ENCODE results near the gene SEMA5A. TPM values are rescaled to one million over a fixed set of nuclear protein-coding genes. Genes with fewer than 3 reads are reported as not detected.

The SEMA5A gene
- polyA plus RNA-seq, 1 of the 3 experiments (the other 2 are of a cell fraction), result 0.58 TPM

DNA sequence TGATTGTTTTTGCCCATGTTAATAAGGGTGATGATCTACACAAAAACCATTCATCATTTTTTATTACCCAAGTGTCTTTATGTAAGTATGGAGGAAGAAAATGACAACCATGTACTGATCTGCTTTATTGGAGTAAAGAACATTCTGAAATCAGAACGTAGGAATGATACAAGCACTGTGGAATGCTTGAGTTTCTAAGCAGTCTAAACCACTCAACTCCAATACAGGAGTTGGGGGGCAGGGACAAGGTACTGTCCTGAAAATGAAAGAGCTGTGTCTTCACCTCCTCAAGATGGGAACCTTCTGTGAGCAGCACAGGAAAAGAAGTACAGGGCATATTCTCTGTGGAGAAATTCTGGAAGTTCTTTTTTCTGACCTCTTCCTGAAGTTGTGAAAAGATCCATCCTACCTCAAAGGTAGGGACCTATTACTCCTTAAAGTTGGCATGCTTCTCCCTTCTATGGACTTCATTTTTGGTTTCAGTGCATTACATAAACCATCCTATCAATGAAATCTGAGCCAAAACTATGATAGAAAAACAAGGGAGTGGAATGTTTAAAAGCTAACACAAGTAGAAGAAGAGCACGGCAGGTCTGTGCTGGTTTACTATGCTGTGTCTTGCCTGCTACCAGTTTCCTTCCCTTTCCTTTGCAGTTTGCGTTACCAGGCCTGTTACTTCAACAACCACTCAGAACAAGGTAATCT is 202.6 kb downstream of the SEMA5A start:
- Histone ChIP-seq H3K4me1 (ENCODE audit: control insufficient read depth in 1 of 2, insufficient read depth in 2 of 2, low read depth in 1 of 2, low read length in 1 of 2) (peaks cover 0 to 10% of the 10 kb centered on the region in 2 experiments; a peak in 2 of 4 replicates), H4K20me1 (ENCODE audit: insufficient read depth) (no peaks in the 10 kb centered on the region), H3K4me3 (ENCODE audit: low read depth in 2 of 2, low read length in 1 of 2) (no peak overlapping the region), H3K27me3 (ENCODE audit: insufficient read depth) (no peaks in the 10 kb centered on the region), H3K9me3 (no peaks in the 10 kb centered on the region), H3F3A (replicated peaks; ENCODE audit: insufficient read depth) (peaks cover 3% of the 10 kb centered on the region), H3K27ac (ENCODE audit: low read depth in 2 of 2, low read length in 1 of 2) (no peak overlapping the region; a peak in 1 of 4 replicates), H3K4me2 (no peak overlapping the region), H3K36me3 (replicated peaks in 1 of 2; ENCODE audit: control insufficient read depth in 1 of 2, insufficient read depth in 2 of 2, low read length in 1 of 2) (no peaks in the 10 kb centered on the region), H3K79me2 (ENCODE audit: insufficient read depth) (no peaks in the 10 kb centered on the region), H3K9me2 (no peaks in the 10 kb centered on the region), H2AFZ (ENCODE audit: low read depth) (no peak overlapping the region), H3K9ac (no peak overlapping the region)
- WGBS (ENCODE audit: low lambda C conversion rate), result 35% methylated on average over 3 of the region's 3 CpGs
- POLR2A ChIA-PET, result no interaction called here
- CTCF ChIA-PET, result interaction anchor here (0.5 to 2.1 kb wide), 2 partner anchors 200 to 430 kb away, joined by 3 to 5 read pairs; no protein-coding TSS in a partner anchor
- TF ChIP-seq, protein P1, sequence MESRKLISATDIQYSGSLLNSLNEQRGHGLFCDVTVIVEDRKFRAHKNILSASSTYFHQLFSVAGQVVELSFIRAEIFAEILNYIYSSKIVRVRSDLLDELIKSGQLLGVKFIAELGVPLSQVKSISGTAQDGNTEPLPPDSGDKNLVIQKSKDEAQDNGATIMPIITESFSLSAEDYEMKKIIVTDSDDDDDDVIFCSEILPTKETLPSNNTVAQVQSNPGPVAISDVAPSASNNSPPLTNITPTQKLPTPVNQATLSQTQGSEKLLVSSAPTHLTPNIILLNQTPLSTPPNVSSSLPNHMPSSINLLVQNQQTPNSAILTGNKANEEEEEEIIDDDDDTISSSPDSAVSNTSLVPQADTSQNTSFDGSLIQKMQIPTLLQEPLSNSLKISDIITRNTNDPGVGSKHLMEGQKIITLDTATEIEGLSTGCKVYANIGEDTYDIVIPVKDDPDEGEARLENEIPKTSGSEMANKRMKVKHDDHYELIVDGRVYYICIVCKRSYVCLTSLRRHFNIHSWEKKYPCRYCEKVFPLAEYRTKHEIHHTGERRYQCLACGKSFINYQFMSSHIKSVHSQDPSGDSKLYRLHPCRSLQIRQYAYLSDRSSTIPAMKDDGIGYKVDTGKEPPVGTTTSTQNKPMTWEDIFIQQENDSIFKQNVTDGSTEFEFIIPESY (IDR thresholded peaks at IDR 0.05; ENCODE audit: borderline replicate concordance, low read depth), result no peak
- no peak for TF ChIP-seq TAF1 (IDR thresholded peaks at IDR 0.05; ENCODE audit: borderline replicate concordance, low read depth, low read length)
- no peak for TF ChIP-seq SIN3A (IDR thresholded peaks at IDR 0.05; ENCODE audit: borderline replicate concordance, low read depth, low read length)
- no peak for TF ChIP-seq PBX3 (IDR thresholded peaks at IDR 0.05)
- TF ChIP-seq USF2 (IDR thresholded peaks at IDR 0.05; ENCODE audit: borderline replicate concordance, low read depth, low read length), result no peak
- no peak for TF ChIP-seq NRF1 (IDR thresholded peaks at IDR 0.05; ENCODE audit: low read depth, low read length)
- no peak for TF ChIP-seq MEF2A (IDR thresholded peaks at IDR 0.05; ENCODE audit: borderline replicate concordance, low read depth)
- TF ChIP-seq MXI1 (IDR thresholded peaks at IDR 0.05; ENCODE audit: low read depth, low read length), result no peak
- TF ChIP-seq SMC3 (IDR thresholded peaks at IDR 0.05; ENCODE audit: low read depth, low read length), result no peak
- no peak for TF ChIP-seq JUND (IDR thresholded peaks at IDR 0.05)
- no peak for TF ChIP-seq FOXM1 (IDR thresholded peaks at IDR 0.05; ENCODE audit: low read depth)
- TF ChIP-seq EZH2phosphoT487 (IDR thresholded peaks at IDR 0.05; ENCODE audit: borderline replicate concordance, low read depth), result no peak
- TF ChIP-seq POLR2AphosphoS5 (IDR thresholded peaks at IDR 0.05; ENCODE audit: low read depth, low read length), result no peak
- no peak for TF ChIP-seq USF1 (IDR thresholded peaks at IDR 0.05; ENCODE audit: borderline replicate concordance, low read depth)
- no peak for TF ChIP-seq GABPA (IDR thresholded peaks at IDR 0.05; ENCODE audit: low read depth)
- no peak for TF ChIP-seq GATA2 (CRISPR knock-in tag; IDR thresholded peaks at IDR 0.05)
- DNase-seq, result no peak
